Effector CD8-positive, alpha-beta T cell (primary cell): Measurements from ENCODE around the gene KLHL26.

Experiments used
- DNase-seq: peaks from one replicate; lab custom pipeline; 2025; lab: John Stamatoyannopoulos, UW

Gene KLHL26

DNA sequence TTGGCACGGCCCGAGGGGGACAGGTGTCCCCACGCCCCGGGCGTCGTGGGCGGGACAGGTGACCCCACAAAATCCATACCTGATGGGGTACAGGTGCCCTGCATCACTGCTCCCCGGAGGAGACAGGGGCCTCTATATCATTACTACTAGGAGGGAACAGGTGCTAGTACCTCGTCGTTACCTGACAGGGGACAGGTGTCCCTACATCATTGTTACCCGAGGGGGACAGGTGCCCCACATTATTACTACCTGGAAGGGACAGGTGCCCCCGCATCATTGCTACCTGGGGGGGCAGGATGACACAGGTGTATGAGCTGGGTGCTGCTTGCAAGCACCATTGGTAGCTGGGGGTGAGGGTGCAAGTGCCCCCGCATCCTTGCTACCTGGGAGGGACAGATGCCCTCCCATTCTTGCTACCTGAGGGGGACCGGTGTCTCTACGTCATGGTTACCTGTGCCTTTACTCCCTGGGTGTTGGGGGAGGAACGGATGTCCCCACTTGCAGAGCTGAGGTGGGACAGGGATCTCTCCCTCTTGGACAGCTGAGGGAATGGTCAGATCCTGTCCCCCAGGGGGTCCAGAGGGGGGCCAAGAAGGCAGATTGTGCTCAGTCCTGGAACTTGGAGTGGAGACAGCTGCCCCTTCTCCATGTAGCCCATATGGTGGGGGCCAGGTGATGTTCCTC, 47.3 kb downstream of the KLHL26 start:
- no peak for DNase-seq

DNA sequence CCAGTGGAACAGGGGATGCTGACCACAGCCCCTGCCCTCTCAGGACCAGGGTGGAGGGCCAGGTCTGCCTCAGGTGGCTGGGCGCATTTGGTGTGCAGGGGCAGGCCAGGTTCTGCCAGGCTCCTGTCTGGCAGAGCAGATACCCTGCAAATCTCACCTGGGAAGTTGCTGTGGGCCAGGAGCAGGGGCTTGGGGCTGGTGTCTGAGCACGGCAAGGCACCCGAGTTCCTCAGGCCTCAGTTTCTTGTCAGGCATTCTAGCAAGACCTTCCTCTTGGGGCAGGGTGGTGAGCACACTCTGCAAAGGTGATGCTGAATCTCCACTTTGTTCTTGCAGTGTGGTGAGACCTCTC, 47.8 kb downstream of the KLHL26 start:
- DNase-seq = no peak

DNA sequence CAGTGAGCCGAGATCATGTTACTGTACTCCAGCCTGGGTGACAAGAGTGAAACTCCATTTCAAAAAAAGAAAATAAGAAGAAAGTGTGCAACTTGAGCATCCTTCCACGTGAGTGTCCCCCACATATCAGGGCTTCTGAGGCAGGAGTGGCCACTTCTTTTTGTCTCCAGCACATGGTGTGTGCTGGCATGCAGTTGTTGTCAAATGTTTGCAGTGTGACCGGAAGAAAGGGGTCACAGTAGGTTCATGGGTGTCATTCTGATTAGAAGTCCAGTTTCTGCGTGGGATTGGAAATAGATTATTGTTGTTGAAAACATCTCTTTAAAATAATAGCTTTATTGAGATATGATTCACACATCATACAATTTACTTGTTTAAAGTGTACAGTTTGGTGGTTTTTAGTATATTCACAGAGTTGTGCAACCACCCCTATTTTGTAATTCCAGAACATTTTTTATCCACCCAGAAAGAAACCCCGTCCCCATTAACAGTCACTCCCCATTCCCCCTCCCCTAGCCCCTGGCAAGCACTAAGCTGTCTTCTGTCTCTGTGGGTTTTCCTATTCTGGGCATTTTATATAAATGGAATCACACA, 48.9 kb downstream of the KLHL26 start:
- no peak for DNase-seq

DNA sequence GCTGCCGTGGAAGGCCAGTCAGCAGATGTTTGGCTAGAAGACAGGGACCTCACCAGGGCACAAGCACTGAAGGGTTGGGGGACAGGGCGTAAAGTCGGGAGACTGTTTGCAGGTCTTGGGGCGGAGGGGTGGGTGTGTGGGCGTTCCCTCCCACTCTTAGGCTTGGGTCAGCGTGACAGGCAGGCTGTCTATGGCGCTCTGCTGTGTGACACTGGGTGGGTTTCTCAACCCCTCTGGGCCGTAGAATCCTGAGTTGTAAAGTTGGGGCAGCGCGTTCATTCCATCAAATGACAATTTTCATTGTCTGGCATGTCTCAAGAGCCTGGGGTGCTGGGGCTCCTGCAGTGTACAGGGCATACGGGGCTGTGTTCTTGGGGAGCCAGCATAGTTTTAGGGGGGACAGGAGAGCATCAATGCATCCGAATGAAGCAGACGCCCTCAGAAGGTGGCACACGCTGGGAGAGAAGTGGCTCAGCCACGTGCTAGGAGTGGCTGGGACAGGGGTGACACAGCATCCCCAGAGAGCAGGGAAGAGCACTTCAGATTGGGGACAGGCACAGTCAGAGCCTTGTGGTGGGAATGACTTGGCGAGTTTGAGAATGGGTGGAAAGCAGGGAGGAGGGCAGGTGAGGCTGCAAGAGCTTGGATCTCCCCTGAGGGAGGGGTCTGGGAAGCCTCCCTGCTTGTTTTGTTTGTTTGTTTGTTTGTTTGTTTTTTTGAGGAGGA, 51.1 kb downstream of the KLHL26 start:
- no peak for DNase-seq

DNA sequence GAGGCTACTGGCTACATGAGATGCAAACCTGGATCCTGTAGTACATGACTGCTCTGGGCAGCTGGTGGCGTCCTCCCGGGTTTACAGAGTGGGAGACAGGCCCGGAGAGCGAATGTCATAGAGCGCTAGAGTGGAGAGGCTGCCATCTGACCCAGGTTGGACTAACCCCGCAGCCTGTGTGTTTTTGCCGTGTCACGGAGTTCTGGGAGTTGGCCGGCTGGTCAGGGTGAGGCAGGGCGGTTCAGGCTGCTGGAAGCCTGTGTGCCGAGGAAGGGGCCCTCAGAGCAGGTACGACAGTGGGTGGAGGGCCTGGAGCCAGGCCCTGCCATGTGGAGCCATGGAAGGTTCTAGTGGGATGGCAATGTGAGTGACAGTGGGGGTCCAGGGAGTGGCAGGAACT, 59.2 kb downstream of the KLHL26 start:
- no peak for DNase-seq

DNA sequence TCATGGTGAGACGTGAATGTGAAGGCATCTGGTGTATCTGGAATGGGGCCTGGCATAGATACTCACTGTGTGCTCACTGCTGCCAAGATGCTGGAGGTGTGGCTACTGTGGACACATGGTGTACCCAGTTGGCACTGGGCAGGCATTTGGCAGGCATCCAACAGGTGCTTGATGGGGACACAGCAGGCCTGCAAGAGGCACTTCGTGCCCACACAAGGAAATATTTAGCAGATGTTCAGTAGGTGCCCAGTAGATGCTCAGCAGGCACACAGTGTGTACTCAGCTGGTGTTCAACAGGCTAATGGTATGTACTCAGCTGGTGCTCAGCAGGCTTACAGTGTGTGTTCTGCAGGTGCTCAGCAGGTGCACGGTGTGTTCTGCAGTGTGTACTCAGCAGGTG, 60.9 kb downstream of the KLHL26 start:
- no peak for DNase-seq

DNA sequence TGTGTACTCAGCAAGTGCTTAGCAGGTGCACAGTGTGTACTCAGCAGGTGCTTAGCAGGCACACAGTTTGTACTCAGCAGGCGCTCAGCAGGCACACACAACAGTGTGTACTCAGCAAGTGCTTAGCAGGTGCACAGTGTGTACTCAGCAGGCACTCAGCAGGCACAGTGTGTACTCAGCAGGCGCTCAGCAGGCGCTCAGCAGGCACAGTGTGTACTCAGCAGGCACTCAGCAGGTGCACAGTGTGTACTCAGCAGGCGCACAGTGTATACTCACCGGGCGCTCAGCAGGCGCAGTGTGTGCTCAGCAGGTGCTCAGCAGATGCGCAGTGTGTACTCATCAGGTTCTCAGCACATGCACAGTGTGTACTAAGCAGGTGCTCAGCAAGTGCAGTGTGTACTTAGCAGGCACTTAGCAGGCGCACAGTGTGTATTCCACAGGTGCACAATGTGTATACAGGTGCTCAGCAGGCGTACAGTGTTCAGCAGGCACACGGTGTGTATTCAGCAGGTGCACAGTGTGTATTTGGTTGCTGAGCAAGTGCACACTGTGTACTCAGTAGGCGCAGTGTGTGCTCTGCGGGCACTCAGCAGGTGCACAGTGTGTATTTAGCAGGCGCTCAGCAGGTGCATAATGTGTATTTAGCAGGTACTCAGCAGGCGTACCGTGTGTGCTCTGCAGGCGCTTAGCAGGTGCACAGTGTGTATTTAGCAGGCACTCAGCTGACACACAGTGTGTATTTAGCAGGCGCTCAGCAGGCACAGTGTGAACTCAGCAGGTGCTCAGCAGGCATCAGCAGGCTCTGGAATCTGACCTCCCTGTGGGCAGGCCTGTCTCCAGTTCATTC, 61.7 kb downstream of the KLHL26 start:
- no peak for DNase-seq

DNA sequence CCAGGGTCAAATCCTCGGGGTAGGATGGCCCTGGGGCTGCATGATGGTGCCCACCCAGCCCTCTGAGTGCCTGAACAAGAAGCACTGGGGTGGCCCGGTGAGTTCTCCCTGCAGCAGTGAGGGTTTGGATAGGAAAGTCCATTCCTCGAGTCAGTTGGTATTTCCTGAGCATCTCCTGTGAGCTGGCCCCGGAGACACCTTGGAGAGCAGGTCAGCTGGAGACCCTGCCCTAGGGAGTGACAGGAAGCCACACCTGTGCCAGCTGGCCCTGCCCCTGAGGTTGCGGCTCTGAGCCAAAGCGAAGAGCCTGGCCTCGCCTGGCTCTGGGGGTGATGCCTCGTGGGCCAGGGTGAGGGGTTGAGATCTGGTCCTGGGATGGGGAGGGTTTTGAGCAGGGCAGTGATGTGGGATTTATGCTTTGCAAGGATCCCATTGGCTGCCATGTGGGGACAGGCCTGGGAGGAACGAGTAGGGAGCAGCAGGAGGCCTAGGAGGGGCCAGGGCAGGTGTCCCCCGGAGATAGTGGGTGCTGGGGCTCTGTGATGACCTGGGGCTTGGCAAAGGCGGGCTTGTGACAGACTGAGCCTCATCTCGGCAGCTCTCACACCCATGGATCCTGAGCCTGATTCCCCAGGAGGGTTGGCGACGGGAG, 62.7 kb downstream of the KLHL26 start:
- no peak for DNase-seq

DNA sequence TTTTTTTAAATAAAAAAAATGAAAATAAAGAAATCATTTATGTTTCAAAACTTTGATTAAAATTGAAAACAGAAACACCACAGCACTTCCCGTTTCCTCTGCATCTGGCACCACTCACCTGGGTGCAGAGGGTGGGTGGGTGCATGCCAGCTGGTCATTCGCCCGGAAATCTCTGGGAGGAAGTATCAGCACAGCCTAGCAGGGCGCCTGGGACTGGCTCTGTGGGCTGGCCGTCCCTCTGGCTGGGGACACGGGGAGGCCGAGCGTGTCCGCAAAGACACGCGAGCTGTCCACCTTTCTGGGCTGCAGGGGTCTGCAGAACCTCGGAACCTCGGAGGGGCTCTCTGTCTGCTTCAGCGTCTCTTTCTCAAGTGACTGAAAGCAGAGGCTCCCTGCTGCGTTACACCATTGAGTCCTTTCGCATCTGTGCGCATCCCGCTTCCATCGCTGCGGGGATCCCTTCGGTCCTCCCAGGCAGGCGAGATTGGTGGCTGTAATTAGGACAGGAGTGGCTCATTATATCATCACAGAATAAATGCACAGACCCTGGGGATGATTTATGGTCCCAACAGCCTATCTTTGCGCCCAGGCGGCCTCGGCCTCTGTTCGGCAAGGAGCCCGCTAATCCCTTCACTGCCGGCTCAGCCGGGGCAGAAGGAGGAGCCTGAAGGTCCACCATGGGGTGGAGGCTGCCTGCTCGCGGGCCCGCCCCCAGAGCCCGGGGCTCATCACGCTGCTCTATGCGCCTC, 63.8 kb downstream of the KLHL26 start:
- DNase-seq = peak; percentile 45

DNA sequence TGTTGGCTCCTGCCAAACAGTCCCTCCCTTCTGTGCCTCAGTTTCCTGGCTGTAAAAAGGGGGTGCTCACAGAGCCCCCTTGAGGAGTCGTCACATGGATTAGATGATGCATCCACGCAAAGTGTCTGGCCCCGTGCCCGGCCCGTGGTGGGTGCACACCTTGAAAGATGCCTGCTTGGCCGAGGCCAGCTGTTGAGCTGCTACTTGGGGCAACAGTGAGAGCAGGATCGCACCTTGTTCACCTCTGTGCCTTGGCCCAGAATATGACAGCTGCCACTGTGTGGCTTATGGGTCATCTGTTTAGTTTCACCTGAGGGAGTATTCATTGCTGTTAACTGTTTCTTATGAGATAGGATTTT, 64.4 kb downstream of the KLHL26 start:
- no peak for DNase-seq

DNA sequence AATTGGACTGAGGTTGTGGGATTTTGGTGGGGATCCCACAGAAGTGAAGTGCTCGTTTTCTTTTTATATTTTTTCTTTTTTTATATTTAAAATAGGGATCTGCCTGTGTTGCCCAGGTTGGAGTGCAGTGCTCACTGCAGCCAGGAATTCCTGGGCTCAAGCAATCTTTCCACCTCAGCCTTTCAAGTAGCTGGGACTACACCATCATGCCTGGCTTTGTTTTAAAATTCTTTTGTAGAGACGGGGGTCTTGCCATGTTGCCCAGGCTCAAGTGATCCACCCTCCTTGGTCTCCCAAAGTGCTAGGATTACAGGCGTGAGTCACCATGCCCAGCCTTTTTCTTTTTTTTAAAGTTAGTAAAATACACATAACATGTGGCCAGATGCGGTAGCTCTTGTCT, 67.2 kb downstream of the KLHL26 start:
- DNase-seq = no peak

DNA sequence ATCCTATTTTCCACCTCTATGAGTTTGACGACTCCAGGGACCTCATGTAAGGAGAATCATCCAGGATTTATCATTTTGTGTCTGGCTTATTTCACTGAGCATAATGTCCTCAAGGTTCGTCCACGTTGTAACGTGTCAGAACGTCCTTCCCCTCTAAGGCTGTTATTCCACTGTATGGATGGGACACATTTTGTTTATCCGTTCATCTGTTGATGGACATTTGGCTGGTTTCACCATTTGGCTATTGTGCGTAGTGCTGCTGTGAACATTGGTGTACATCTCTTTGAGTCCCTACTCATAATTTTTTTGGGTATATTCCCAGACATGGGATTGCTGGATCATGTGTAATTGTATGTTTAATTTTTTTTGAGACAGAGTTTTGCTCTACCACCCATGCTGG, 68.1 kb downstream of the KLHL26 start:
- DNase-seq = no peak

DNA sequence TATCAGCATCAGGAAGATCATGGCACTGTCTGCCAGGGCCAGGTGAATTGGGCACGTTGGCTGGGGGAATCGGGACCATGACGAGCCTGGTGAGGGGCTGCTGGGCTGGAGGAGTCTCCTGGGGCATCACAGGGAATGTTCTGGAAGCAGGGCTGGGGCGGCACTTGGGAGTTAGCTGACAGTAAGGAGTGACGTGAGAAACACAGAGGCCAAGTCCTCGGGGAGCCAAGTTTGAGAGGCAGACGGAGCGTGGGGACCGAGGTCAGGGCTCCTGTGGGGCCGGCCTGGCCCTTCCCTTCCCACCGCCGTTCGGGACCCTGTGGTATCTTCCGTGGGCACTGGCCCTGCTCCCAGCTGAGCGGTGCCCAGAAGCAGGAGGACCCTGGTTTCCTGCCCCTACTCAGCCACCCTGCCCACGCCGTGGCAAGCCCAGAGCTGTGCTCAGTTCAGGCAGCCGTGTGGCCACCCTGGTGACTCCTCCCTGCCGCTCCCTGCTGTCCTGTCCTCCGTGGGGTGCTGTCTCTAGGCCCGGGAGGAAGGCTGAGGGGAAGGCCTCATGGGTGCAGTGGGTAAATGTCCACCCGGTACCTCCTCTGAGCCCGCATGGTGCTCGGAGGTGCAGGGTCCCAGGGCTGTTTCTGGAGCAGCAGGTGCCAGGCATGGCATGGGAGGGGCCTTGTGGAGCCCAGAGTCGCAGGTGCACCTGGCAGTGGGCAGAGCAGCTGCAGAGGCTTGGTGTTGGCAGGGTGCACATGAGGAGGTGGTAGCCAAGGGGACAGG, 71.8 kb downstream of the KLHL26 start:
- no peak for DNase-seq

DNA sequence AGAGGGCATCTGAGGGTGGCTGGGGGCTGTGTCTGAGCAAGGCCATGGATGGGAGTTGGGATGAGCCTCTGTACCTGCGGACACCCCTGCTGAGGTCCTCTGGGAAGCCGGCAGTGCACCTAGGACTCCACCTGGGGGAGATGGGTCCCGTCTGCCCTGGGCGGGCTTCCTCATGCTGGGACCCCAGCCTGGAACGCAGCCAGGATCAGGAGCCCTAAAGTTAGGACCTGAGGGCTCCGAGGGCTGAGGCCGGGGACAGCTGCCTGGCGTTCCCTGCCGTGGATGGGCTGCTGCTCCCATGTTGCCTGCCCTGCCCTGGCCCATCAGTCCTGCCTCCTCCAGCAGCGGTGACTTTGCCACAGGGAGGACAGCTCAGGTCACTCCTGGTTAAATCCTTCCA, 72.7 kb downstream of the KLHL26 start:
- DNase-seq = no peak

DNA sequence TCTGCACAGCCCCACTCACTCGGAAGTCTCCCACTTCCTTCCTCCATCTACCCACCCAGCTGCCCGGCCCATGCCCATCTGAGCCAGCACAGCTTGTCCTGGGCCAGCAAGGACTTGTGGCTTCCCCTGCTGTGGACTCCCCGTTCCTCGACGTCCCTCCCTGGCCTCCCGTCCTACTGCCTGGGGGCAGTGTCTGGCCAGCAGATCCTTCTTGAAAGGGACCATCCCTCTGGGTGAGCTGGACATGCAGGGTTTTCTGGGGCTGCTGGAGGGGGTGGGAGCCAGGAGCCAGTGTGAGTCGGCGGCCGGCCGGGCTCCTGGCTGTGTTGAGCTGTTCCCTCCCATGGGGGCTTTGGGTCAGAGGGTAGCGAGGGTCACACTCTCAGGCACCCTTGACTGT, 73.4 kb downstream of the KLHL26 start:
- DNase-seq = no peak

DNA sequence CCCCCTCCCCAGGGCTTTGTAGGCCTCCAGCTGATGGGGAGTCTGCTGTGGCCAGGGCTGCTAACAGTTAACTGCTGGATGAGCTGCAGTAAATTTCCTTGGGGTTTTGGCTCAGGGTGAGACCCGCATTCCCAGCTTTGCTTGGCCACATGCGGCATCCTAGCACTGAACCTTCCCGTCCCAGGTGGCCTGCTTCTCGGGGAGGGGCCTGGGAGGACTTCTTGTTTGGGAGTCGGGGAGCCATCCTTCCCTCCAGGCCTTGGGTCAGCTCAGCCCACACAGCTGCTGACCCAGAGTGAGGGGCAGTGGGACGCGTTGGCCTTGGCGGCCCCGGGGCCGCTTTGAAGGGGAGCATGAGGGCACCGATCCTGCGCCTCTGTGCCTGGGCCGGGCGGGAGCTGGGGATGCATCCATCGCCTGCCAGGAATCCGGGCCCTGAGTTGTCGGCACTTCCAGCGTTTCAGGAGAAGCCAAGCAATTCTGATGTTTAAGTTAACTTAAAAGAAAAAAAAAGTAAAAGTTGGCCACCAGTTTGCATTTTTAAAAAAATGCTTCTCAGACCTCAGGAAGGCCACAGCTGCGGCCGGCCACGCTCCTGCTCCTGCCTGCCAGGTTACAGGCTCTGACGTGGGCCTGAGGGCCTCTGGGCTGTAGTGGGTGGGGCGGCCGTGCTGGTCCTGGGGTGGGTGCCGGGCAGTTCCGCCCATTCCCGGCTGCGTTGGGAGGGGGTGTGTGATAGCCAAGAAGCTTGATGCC, 74.3 kb downstream of the KLHL26 start:
- DNase-seq = no peak

DNA sequence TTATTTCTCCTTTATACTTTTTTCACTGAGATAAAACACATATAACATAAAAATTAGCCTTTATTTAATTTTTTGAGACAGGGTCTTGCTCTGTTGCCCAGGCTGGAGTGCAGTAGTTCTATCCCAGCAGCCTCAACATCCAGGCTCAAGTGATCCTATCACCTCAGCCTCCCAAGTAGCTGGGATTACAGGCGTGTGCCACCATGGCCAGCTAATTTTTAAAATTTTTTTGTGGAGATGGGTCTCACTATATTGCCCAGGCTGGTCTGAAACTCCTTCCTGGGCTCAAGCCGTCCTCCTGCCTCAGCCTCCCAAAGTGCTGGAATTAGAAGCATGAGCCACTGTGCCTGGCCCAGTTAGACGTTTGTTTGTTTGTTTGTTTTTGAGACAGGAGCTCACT, 75.1 kb downstream of the KLHL26 start:
- DNase-seq = no peak

DNA sequence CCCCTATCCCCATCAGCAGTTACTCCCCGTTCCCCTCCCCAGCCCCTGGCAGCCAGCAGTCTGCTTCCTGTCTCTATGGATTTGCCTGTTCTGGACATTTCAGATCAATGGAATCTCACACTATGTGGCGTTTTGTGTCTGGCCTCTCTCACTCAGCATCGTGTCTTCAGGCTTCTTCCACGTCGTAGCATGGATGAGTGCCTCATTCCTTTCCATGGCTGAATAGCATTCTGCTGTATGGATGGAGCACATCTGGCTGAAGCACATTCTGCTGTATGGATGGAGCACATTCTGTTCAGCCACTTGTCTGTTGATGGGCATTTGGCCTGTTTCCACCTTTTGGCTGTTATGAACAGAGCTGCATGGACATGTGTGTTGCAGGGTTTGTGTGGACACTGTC, 76.2 kb downstream of the KLHL26 start:
- no peak for DNase-seq

DNA sequence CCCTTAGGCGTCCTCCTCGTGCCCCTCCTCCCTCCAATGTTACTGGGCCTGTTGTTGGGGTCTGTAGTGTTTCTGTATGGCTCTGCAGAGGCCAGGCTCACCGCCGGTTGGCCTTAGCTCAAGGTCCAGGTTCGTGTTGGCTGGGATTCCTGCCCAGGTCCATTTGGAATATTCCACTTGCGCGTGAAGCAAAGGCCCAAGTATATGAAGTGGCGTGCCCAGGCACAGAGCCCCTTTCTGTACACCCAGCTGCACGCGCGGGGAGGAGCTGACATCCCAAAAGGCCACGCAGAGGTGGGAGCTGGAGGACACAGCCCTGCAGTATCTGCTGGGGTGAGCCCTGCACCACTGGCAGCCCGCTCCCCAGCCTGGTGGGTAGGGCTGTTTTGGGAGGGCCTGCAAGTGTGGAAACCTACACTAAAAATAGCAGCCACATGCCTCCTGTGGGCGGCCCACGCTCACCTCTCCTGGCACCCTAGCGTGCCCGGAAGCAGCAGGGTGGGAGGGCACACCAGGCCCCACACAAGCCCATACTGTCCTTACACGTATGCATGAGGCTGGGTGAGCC, 76.8 kb downstream of the KLHL26 start:
- no peak for DNase-seq

DNA sequence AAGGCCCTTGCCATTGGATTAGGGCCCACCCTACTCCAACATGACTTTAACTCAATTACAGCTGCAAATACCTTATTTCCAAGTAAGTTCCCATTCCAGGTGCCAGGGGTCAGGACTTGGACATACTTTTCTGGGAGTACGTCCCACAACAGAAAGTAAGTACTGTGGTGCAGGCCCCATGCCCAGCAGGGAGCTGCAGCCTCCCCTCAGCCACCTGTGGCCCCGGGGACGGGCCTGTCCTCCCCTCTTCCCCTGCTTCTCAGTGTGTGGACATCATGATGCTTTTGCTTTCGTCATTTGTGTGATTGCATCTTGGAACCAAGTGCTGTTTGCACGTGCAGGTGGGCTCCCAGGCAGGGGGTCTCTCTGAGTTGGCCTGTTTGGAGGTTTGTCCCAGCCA, 78.6 kb downstream of the KLHL26 start:
- DNase-seq = no peak
